NCI-H1092 (cell line): ENCODE data around the gene UROC1.
"Not testable (repeated sequence)": the region's sequence is repeated elsewhere in the genome, so short reads cannot be mapped to it uniquely, and the experiment has no call there.

Source experiments
- DNase-seq: peaks from one replicate; lab custom pipeline; 2025; lab: John Stamatoyannopoulos, UW

The UROC1 gene

DNA sequence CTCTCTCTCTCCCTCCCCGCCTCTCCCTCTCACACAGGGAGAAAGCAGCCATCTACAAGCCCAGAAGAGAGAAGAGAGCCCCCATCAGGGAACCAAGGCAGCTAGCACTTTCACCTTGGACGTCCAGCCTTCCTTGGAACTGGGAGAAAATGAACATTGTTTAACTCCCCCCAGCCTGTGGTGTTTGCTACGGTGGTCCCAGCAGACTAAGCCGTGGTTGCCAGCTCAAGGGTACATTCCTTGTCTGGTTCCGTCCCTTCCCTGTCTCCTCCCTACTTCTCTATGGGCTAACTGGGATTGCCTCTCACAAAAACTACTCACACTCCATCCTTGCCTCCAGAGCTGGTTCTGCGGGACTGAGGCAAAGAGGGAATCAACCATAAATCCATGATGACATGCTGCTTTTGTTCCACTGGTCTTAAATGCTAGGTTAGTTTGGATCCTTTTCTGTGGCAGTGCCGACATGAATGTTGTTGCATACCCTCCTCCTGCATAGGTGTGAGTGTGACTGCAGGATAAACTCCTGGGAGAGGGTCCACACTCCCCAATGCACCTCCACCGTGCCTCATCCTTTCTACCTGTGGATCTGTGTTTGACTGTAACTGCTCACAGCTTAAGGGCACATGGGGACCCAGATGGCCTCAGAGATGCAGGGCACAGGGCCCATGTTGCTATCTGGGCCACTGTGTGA lies 29.1 kb upstream of the UROC1 start:
- DNase-seq, result no peak

DNA sequence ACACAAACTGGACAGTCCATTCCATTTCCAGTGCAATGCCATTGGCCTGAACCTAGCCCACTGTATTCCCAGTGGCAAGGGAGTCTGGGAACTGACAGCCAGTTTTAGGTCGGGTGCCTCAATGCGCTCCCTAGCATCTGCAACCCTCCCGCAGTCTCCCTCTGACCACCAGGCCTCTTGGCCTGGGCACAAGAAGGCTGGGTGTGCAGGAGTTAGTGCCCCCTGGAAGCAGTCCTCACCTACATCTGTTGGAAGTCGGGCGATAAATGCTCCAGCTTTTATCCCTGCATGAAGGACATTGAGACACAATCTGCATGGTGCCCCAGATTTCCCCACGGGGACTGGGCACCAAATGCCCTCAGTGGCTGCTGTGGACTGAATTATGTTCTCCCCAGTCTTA lies 28.4 kb upstream of the UROC1 start:
- DNase-seq, result no peak

DNA sequence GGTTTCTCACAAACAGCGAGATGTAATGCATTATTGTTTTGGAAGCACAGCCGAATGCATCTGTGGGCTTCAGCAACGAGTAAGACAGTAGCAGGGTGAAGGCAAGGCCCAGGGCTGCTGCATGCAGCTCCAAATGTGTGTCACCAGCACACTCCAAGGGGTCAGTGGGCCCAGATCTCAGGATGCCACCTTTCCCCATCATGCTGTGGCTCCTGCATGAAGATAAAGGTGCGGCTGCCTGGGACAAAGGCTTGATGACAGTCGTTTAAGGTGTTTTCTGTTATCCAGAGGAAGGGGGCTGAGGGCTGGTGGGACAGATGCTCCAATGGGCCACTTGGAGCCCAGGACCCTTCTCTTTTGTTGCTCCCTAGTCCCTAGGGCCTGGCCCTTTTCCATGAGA lies 28.0 kb upstream of the UROC1 start:
- DNase-seq, result no peak

DNA sequence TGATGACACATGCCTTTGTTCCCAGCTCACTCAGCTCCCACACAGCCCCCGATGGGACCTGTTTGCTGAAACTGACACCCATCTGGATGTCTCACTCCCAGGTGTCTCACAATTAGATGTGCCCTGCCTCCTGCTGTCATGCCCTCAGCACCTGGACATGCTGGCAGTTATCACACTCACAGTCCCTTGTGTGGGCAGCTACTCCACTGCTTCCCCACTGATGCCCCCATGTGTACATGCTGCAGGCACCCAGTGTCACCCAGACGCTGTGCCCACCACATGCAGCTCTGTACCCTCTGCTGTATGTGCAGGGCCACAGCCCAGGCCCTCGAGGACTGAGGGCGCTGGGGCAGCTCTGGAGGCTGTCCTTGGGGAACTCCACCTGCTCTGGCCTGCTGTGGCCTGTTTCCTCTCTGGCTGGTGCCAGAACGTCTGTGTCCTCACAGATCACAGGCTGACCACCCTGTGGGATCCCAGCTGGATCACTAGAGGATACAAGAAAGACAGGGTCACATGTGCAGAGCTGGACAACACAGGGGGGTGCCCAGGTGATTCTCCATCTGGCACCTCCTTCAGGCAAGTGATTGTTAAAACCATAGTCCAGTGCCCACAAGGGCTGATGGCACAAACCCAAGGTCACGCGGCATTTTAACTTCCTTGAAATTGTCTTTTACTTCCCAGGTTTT lies 27.2 kb upstream of the UROC1 start:
- DNase-seq, result no peak

DNA sequence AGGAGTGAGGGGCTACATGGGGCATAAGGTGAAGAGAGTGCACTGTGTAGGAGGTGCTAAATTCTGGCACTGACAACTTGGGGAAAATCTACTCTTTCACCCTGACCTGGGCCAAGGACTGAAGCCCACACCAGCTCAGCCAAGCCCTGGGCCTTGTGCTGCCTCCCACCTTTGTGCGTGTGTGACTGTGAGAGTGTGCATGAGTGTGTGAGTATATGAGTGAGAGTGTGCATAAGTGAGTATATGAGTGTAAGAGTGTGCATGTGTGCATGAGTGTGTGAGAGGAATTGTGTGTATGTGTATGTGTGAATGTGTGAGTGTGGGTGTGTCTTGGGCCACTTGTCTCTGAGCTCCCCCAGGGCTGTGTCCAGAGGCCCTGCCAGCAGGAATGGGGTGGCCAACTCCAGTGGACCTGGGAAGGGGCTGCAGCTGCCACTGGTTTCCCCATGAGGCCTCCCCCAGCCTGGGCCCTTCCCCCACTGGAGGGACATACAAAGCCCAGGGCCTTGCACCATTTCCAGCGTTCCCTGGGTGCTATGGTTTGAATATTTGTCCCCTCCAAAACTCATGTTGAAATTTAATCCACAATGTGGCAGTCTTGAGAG lies 26.0 kb upstream of the UROC1 start:
- no peak for DNase-seq

DNA sequence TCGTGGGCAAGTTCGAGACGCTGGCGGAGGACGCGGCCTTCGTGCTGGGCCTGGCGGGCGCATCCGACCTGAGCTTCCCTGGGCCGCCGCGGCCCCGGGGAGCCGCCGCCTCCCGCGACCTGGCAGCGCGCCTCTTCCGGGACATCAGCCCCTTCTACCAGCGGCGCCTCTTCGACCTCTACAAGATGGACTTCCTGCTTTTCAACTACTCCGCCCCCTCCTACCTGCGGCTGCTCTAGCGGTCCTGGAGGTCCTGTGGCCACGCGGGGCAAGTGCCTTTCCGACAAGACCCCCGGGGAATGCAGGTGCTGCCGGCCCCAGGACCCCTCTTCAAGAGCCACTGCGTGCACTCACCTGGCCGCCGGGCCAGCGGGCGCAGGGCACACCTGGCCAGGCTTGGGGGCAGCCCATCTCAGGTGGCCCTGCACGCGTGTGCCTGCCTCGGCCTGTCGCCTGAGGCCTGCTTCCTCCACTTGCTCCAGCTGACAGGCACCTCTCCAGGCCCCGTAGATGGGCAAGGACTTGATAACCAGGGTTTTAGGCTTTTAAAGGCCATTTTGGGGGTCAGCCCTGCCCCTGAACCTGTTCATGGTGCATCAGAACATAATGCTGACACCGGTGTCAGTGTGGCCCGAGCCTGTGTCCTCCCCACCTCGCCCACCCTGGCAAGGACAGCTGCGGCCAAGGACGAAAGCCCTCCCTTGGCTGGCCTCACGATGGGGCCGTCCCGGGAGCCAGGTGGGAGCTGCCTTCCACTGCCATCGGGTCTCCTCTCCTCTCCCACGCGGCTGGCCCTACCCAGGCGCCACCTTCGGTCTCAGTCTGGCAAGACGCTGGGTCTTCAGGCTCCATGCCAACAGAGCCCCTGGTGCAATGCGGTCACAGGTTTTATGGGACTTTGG lies 25.0 kb upstream of the UROC1 start:
- no peak for DNase-seq

DNA sequence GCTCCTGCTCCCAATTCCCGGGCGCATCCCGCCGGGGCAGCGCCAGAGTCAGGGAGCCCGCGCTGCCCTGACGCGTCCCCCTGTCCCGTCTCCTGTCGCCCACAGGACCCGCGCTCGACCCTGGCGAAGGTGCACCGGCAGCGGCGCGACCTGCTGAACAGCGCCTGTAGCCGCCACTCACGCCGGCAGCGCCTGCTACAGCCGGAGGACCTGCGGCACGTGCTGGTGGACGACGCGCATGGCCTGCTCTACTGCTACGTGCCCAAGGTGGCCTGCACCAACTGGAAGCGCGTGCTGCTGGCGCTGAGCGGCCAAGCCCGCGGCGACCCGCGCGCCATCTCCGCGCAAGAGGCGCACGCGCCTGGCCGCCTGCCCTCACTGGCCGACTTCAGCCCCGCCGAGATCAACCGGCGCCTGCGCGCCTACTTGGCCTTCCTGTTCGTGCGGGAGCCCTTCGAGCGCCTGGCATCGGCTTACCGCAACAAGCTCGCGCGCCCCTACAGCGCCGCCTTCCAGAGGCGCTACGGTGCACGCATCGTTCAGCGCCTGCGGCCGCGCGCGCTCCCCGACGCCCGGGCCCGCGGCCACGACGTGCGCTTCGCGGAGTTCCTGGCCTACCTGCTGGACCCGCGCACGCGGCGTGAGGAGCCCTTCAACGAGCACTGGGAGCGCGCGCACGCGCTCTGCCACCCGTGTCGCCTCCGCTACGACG lies 24.2 kb upstream of the UROC1 start:
- DNase-seq, result no peak

DNA sequence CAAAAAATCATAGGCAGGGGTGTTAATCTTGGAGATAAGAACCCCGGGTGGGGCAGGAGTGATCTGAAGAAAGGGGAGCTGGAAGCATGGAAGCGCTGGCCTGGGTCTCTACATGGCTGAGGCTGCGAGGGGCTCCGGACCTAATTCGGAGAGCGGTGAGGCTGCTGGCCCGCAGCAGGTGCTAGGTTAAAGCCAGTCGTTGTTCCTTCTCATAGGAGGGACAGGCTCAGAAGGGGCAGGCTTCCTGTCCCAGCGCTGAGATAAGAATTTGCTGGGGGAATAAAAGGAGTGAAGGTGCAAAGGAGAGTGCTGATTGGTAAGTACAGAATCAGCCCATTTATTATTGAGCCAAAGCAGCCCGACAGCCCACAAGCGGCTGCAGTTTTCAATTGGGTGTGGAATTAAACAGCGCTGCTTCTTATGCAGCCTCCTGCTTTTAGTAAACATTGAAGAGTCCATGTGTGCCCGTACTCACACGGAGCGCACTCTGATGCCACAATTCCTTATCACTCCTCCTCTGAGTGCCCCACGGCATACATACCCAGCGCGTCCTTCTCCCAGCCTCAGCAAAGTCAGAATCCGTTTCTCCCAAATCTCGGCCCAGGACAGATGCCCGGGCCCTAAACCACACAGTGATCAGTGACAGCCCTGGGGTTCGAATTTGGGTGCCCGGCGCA lies 23.5 kb upstream of the UROC1 start:
- no peak for DNase-seq

DNA sequence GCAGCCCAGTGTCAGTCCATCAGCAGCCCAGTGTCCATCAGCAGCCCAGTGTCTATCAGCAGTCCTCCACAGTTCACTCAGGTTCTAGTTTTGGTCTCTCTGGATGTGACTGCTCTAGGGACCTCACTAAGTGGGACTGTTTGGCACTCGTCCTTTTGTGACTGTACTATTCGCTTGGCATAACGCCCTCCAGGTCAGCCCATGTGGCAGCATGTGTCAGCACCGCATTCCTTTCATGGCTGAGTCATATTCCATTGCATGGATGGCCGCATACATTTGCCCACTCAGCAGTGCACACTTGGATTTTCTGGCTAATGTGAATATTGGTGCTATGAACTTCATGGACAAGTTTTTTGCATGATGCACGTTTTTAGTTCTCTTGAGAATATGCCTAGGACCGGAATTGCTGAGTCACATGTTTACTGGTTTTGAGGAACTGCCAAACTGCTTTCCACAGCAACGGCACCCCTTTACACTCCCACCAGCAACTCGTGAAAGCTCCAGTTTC lies 22.8 kb upstream of the UROC1 start:
- DNase-seq, result no peak

DNA sequence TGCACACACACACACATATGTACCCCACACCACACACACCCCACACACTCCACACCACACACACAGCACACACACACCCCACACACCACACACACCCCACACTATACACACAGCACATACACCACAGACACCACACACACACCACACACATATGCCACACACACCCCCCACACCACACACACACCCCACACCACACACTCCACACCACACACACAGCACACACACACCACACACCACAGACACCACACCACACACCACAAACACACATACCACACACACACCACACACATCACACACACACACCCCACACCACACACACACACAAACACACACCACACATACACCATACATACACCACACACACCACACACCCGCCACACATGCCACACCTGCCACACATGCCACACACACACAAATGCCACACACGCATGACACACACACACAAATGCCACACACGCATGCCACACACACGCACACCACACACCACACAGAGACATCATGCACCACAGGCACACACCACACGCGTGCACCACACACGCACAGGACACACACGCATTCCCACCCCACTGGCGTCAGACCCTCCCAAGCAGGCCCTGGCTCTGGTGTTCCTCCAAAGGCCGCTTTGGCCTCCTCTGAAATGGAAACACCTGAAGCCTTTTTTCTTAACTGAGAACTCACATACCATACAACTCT lies 22.1 kb upstream of the UROC1 start:
- DNase-seq, result no peak

DNA sequence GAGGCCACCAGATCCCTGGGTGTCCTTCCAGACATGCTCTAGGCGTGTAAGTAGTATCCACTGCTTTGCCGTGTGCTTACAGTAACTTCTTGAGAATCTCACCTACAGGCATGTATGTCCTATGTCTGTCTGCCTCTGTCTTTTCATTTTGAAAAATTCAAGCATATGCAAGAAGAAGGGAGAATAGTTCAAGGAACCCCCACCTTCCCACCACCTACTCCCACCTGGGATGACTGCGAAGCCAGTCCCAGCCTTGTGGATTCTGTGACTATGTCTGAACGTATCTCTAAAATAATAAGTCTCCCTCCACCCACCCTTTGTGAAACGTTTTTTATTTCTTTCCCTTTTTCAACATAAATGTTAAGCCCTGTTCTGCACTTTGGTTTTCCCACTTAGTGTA lies 21.4 kb upstream of the UROC1 start:
- no peak for DNase-seq

DNA sequence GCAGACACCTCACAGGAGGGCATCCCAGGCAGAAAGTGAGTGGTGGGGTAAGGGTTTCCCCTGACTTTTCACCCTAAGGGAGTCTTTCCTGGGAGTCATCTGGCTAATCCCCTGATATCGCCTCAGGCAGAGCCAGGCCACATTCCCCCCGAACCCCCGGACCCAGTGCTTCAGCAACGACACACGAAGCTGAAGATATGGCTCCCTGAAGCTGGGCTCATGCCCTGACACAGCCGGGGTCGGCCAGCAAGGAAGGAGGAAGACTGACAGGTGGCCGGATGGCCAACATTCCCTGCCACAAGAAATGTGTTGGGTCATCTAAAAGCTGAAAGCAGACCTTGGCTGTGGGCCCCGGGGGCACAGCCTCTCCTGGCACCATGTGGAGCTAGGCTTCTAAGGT lies 20.7 kb upstream of the UROC1 start:
- no peak for DNase-seq

DNA sequence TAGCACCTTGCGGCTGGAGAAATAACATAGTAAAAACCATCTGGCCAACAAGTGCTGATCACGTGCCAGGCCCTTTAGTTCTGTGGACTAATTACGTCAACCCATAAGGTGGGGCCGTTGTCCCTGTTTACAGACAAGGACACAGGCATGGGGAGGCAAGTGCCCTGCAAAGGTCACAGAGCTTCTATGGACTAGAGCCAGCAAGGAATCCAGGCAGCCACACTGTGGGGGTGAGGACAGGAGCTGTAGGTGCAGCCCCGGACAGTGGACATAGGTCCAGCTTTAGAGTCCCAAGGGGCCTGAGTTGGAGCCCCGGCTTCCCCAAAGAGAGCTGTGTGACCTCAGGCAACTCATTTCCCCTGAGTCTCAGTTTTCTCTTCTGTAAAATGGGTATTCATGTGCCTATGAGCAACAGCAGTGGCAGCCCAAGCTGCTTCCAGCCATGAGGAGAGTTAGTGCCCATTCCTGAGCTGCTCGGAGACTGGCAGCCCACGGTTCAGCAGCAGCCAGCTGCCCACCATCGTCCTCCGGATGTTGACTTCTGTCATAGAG lies 20.2 kb upstream of the UROC1 start:
- no peak for DNase-seq

DNA sequence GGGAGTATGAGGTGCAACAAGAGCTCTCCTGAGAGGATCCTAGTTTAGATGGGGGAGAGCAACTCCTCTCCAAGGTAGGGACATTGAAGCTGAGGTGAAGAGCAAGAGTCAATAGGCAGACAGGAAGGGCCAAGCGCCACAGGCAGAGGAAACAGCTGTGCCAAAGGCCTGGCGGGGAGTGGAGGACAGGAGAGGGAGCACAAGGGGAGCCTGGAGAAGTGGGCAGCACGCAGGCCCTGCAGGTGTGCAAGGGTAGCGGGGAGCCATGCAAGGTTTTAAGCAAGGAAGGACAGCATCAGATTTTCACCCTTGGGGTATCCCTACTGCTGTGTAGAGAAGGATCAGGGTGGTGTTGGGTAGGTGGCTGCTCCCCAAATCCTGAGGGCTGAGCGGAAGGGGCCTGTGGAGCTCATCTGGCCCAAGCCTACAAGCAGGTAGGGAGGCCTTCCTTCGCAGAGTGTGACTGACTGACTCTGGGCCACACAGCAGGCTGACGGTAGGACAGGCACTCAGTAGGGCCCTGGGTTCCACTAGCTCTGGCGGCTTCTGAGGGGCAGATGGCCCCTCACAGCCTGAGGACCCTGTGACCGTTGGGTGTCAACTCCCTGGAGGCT lies 19.6 kb upstream of the UROC1 start:
- no peak for DNase-seq

DNA sequence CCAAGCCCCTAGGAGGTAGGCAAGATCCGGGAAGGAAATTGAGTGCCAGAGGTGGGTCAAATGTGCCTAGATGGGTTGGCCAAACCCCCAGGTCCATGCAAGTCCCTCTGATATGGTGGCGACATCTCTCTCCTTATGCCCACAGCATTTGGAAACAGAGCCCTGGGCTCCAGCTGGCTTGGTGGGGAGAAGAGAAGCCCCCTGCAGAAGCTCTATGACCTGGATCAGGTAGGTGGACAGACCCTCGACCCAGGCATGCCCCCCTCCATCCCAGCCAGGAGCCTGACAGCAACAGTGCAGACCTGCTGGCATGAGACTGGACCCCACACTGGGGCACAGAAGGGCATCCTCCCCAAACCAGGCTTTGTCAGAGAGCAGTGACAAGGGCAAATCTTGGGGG lies 18.6 kb upstream of the UROC1 start:
- no peak for DNase-seq

DNA sequence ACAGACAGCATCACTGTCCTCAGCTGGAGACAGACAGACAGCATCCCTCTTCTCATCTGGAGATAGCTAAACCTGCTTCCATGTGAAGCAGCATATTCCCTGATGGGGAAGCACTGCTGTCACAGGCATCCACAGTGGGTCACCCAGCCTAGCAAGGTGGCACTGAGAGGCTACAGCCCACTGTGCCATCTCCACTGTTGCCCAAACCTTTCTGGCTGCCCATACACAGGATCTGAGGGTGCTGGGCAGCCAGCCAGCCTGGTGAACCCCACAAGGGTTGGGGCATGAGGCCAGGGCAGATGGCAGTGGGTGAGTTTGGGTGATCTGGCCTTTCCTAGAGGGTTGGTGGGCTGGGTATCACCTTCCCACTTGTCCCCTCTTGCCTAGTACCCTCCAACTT lies 18.1 kb upstream of the UROC1 start:
- DNase-seq, result no peak

DNA sequence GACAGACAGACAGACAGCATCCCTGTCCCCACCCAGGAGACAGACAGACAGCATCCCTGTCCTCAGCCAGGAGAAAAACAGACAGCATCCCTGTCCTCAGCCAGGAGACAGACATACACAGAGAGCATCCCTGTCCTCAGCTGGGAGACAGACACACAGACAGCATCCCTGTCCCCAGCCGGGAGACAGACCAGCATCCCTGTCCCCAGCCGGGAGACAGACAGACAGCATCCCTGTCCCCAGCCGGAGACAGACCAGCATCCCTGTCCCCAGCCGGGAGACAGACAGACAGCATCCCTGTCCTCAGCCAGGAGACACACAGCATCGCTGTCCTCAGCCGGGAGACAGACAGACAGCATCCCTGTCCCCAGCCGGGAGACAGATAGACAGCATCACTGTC lies 17.1 kb upstream of the UROC1 start:
- not testable (repeated sequence) for DNase-seq

DNA sequence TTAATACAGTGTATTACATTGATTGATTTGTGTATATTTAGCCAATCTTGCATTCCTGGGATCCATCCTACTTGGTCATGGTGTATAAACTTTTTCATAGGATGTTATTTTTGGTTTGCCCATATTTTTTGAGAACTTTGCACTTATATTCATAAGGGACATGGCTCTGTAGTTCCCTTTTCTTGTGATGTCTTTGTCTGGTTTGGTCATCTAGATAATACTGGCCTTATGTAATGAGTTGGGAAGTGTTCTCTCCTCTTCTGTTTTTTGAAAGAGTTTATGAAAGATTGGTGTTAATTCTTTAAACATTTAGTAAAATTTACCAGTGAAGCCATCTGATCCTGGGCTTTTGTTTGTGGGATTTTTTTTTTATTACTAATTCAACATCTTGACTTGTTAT lies 15.9 kb upstream of the UROC1 start:
- no peak for DNase-seq

DNA sequence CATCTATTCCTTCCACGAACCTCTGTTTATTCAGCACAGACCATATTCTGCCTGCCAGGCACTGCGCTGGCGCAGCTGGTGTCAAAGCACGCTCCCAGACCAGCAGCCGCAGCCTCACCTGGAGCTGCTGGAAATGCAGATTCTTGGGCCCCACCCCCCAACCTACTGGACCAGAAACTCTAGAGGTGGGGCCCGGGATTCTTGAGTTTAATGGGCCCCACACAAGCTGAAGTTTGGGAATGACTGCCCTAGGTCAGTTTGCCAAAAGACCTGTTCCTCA lies 13.4 kb upstream of the UROC1 start:
- no peak for DNase-seq
